Neural cell (in vitro differentiated cells): ENCODE measurements around the gene TM7SF2. TPM values are rescaled to one million over a fixed set of nuclear protein-coding genes. Genes with fewer than 3 reads are reported as not detected.
"Not testable (repeated sequence)": the region's sequence is repeated elsewhere in the genome, so short reads cannot be mapped to it uniquely, and the experiment has no call there.

Experiments
- H2AFZ ChIP-seq: fragments of 200-600, 300-800 bp; sonication (generic), shearing (Covaris generic); 2 replicates; pipeline ENCODE4 v1.6.0; 2014; ENCODE audit warnings: low read depth, mild to moderate bottlenecking, antibody characterized with exemption, low read length, moderate library complexity
- H3F3A ChIP-seq: fragments of 200-600 bp; shearing (Covaris generic); 2 replicates; pipeline ENCODE4 v1.6.1; 2016; ENCODE audit warnings: mild to moderate bottlenecking, moderate library complexity, mixed read lengths, antibody characterized with exemption, low read length; ENCODE audit not compliant: insufficient read depth, poor library complexity, severe bottlenecking
- H3K27ac ChIP-seq: fragments of 200-600, 300-800 bp; sonication (generic), shearing (Covaris generic); 2 replicates; pipeline ENCODE4 v1.5.1; 2014; ENCODE audit warnings: mild to moderate bottlenecking, low read length, moderate library complexity
- H3K27me3 ChIP-seq: fragments of 300-800, 200-600 bp; sonication (generic), shearing (Covaris generic); 2 replicates; pipeline ENCODE4 v1.6.0; 2014; ENCODE audit warnings: mild to moderate bottlenecking, low read depth, low read length, moderate library complexity; ENCODE audit not compliant: insufficient read depth
- H3K36me3 ChIP-seq: fragments of 300-800, 200-600 bp; sonication (generic), shearing (Covaris generic); 2 replicates; pipeline ENCODE4 v1.5.1; 2014; ENCODE audit warnings: mild to moderate bottlenecking, antibody characterized with exemption, low read length, moderate library complexity; ENCODE audit not compliant: insufficient read depth
- H3K4me2 ChIP-seq: fragments of 300-800, 200-600 bp; sonication (generic), shearing (Covaris generic); 2 replicates; pipeline ENCODE4 v1.6.0; 2014; ENCODE audit warnings: mild to moderate bottlenecking, low read length
- H3K4me3 ChIP-seq: fragments of 300-800, 200-600 bp; sonication (generic), shearing (Covaris generic); 2 replicates; pipeline ENCODE4 v1.5.1; 2014; ENCODE audit warnings: mild to moderate bottlenecking, low read length, moderate library complexity
- H3K79me2 ChIP-seq: fragments of 200-600 bp; shearing (Covaris generic); replicated peaks from 2 replicates; pipeline ENCODE4 v1.6.0; 2014; ENCODE audit warnings: mild to moderate bottlenecking, low read length, moderate library complexity; ENCODE audit not compliant: insufficient read depth
- H3K9ac ChIP-seq: fragments of 300-800, 200-600 bp; sonication (generic), shearing (Covaris generic); 2 replicates; pipeline ENCODE4 v1.6.1; 2016; ENCODE audit warnings: mild to moderate bottlenecking, low read length, mixed read lengths
- H3K9me2 ChIP-seq: fragments of 200-600 bp; shearing (Covaris generic); 2 replicates; pipeline ENCODE4 v1.6.1; 2016; ENCODE audit warnings: mild to moderate bottlenecking, low read length, mixed read lengths; ENCODE audit not compliant: insufficient read depth
- H3K9me3 ChIP-seq: fragments of 200-600, 300-800 bp; sonication (generic), shearing (Covaris generic); 2 replicates; pipeline ENCODE4 v1.6.1; 2016; ENCODE audit warnings: mild to moderate bottlenecking, mixed run types, low read length, moderate library complexity, mixed read lengths
- H4K20me1 ChIP-seq: fragments of 200-600 bp; shearing (Covaris generic); 2 replicates; pipeline ENCODE4 v1.6.1; 2016; ENCODE audit warnings: mild to moderate bottlenecking, mixed run types; ENCODE audit not compliant: insufficient read depth
- EP300 ChIP-seq: fragments of 450-650 bp; conservative IDR thresholded peaks from 2 replicates; pipeline ENCODE4 v1.6.1; 2014; ENCODE audit warnings: antibody characterized with exemption, mild to moderate bottlenecking, moderate library complexity; ENCODE audit not compliant: poor library complexity, severe bottlenecking
- EZH2 ChIP-seq: fragments of 200-600, 300-800 bp; shearing (Covaris generic), sonication (generic); IDR thresholded peaks from 2 replicates; pipeline ENCODE4 v1.6.1; 2014; ENCODE audit warnings: antibody characterized with exemption, low read length, borderline replicate concordance, mild to moderate bottlenecking; ENCODE audit not compliant: insufficient read depth, poor library complexity, severe bottlenecking
- MXI1 ChIP-seq: fragments of 450-650 bp; conservative IDR thresholded peaks from 2 replicates; pipeline ENCODE4 v1.6.1; 2014; ENCODE audit warnings: antibody characterized with exemption, mild to moderate bottlenecking; ENCODE audit not compliant: poor library complexity, severe bottlenecking
- POLR2AphosphoS5 ChIP-seq: IDR thresholded peaks from 2 replicates; pipeline ENCODE4 v1.6.1; 2012
- RAD21 ChIP-seq: fragments of 450-650 bp; conservative IDR thresholded peaks from 2 replicates; pipeline ENCODE4 v1.6.1; 2014; ENCODE audit warnings: antibody characterized with exemption, mild to moderate bottlenecking, moderate library complexity
- SMC3 ChIP-seq: fragments of 450-650 bp; conservative IDR thresholded peaks from 2 replicates; pipeline ENCODE4 v1.6.1; 2014; ENCODE audit warnings: antibody characterized with exemption, mild to moderate bottlenecking, moderate library complexity; ENCODE audit not compliant: poor library complexity
- TAF1 ChIP-seq: IDR thresholded peaks from 2 replicates; pipeline ENCODE4 v1.6.1; 2012; ENCODE audit warnings: low read depth
- polyA plus RNA-seq: library from polyadenylated mRNA; depleted of rRNA; stranded (reverse); fragments of >200 nt; gene quantifications from 2 replicates; pipeline ENCODE4 v1.2.3, GENCODE V29; 2014
- TF ChIP-seq, protein P1 (sequence below): IDR thresholded peaks from 2 replicates; pipeline ENCODE4 v1.6.1; 2012; ENCODE audit warnings: borderline replicate concordance
- TF ChIP-seq, protein P2 (sequence below): fragments of 450-650 bp; IDR thresholded peaks from 2 replicates; pipeline ENCODE4 v1.5.1; 2014; ENCODE audit warnings: antibody characterized with exemption, mild to moderate bottlenecking, moderate library complexity; ENCODE audit not compliant: poor library complexity, severe bottlenecking

TM7SF2 gene
- polyA plus RNA-seq, 1 donor from 2014 or later = 78.4 TPM

DNA sequence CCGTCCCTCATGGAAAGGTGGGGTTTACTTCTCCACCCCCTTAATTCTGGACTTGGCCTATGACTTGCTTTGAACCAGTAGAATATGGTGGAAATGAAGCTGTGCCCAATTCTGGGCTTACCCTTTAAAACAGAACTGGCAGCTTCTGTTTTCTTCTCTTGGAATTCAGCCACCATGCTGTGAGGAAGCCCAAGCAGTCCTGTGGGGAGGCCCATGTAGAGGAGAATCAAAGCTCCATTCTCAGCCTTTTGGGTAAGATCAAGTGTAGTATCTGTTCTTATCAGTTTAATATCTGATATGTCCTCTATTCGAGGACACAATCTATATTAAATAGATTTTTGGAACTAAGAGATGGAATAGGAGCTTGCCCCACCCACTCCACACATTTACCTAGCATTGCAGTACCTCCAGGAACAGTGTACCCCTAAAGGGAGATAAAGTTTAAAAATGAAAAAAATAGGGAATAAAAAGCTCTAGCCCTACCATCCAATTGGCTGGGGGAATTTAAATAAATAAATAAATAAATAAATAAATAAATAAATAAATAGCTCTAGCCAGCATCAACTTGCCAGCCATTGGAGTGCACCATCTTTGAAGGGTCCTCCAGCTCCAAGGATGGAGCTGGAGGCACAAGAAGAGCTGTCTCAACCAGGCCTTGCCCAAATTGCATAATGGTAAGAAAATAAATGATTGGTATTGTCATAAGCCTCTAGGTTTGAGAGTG lies 35.8 kb downstream of the TM7SF2 start:
- Histone ChIP-seq H4K20me1 (no peaks in the 10 kb centered on the region), H2AFZ (no peak overlapping the region), H3K36me3 (no peaks in the 10 kb centered on the region), H3F3A (no peaks in the 10 kb centered on the region), H3K9ac (no peak overlapping the region), H3K4me3 (no peak overlapping the region), H3K27ac (no peak overlapping the region), H3K79me2 (no peaks in the 10 kb centered on the region), H3K27me3 (no peaks in the 10 kb centered on the region), H3K9me3 (no peaks in the 10 kb centered on the region), H3K9me2 (no peaks in the 10 kb centered on the region), H3K4me2 (no peak overlapping the region)
- no peak for TF ChIP-seq POLR2AphosphoS5

DNA sequence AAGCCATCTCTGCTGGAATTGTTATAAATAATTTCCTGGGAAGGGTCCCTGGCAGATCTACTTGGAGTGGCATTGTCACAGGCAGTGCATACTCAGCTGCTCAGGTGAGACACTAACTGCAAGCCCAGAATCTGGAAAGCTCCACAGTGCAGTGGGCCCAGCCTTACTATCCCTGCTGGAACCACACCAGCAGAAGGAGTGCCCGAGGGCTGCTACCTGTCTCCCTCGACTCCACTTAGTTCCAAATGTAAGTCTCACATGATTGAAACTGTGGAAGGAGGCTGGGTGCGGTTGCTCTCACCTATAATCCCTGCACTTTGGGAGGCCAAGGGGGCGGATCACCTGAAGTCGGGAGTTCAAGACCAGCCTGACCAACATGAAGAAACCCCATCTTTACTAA lies 37.0 kb downstream of the TM7SF2 start:
- Histone ChIP-seq H3K9ac (no peak overlapping the region), H3F3A (no peaks in the 10 kb centered on the region), H3K36me3 (no peaks in the 10 kb centered on the region), H2AFZ (no peak overlapping the region), H3K9me3 (no peaks in the 10 kb centered on the region), H3K4me3 (no peak overlapping the region), H4K20me1 (no peaks in the 10 kb centered on the region), H3K79me2 (no peaks in the 10 kb centered on the region), H3K27me3 (no peaks in the 10 kb centered on the region), H3K27ac (no peak overlapping the region), H3K4me2 (no peak overlapping the region), H3K9me2 (no peaks in the 10 kb centered on the region)
- TF ChIP-seq RAD21 (no peak), SMC3 (no peak), EP300 (no peak), TAF1 (no peak), EZH2 (no peak), POLR2AphosphoS5 (no peak), MXI1 (no peak)
- TF ChIP-seq, protein P1, sequence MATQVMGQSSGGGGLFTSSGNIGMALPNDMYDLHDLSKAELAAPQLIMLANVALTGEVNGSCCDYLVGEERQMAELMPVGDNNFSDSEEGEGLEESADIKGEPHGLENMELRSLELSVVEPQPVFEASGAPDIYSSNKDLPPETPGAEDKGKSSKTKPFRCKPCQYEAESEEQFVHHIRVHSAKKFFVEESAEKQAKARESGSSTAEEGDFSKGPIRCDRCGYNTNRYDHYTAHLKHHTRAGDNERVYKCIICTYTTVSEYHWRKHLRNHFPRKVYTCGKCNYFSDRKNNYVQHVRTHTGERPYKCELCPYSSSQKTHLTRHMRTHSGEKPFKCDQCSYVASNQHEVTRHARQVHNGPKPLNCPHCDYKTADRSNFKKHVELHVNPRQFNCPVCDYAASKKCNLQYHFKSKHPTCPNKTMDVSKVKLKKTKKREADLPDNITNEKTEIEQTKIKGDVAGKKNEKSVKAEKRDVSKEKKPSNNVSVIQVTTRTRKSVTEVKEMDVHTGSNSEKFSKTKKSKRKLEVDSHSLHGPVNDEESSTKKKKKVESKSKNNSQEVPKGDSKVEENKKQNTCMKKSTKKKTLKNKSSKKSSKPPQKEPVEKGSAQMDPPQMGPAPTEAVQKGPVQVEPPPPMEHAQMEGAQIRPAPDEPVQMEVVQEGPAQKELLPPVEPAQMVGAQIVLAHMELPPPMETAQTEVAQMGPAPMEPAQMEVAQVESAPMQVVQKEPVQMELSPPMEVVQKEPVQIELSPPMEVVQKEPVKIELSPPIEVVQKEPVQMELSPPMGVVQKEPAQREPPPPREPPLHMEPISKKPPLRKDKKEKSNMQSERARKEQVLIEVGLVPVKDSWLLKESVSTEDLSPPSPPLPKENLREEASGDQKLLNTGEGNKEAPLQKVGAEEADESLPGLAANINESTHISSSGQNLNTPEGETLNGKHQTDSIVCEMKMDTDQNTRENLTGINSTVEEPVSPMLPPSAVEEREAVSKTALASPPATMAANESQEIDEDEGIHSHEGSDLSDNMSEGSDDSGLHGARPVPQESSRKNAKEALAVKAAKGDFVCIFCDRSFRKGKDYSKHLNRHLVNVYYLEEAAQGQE = no peak
- TF ChIP-seq, protein P2, sequence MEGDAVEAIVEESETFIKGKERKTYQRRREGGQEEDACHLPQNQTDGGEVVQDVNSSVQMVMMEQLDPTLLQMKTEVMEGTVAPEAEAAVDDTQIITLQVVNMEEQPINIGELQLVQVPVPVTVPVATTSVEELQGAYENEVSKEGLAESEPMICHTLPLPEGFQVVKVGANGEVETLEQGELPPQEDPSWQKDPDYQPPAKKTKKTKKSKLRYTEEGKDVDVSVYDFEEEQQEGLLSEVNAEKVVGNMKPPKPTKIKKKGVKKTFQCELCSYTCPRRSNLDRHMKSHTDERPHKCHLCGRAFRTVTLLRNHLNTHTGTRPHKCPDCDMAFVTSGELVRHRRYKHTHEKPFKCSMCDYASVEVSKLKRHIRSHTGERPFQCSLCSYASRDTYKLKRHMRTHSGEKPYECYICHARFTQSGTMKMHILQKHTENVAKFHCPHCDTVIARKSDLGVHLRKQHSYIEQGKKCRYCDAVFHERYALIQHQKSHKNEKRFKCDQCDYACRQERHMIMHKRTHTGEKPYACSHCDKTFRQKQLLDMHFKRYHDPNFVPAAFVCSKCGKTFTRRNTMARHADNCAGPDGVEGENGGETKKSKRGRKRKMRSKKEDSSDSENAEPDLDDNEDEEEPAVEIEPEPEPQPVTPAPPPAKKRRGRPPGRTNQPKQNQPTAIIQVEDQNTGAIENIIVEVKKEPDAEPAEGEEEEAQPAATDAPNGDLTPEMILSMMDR = no peak

DNA sequence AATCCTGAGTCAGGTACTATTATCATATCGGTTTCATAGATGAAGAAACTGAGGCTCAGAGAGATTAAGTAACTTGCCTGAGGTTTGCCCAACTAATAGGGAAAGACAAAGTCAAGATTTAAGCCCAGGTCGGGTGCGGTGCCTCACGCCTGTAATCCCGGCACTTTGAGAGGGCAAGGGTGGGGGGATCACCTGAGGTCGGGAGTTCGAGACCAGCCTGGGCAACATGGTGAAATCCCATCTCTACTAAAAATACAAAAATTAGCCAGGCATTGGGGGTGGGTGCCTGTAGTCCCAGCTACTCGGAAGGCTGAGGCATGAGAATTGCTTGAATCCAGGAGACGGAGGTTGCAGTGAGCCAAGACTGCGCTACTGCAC lies 38.4 kb downstream of the TM7SF2 start:
- not testable (repeated sequence) for H3K36me3 ChIP-seq, H3K27me3 ChIP-seq, H3K4me3 ChIP-seq, H3F3A ChIP-seq, H4K20me1 ChIP-seq, H3K27ac ChIP-seq, H3K9me3 ChIP-seq, H3K9me2 ChIP-seq, H3K79me2 ChIP-seq, H3K9ac ChIP-seq, H3K4me2 ChIP-seq, H2AFZ ChIP-seq
